Loucy (cell line): ENCODE data around the gene ZNF432.

ENCODE experiments used
- H2AFZ ChIP-seq: fragments of 200-600 bp; sonication (generic); 2 replicates; pipeline ENCODE4 v1.6.0; 2016; ENCODE audit warnings: antibody characterized with exemption, mild to moderate bottlenecking, low read length, moderate library complexity
- H3F3A ChIP-seq: fragments of 200-600 bp; 2 replicates; pipeline ENCODE4 v1.6.0; 2016; ENCODE audit warnings: antibody characterized with exemption, low read depth, mild to moderate bottlenecking
- H3K27me3 ChIP-seq: fragments of 200-600 bp; sonication (generic); 2 replicates; pipeline ENCODE4 v1.6.1; 2014; ENCODE audit warnings: low read length, mild to moderate bottlenecking; ENCODE audit not compliant: insufficient read depth, poor library complexity, severe bottlenecking
- H3K36me3 ChIP-seq: fragments of 200-600 bp; sonication (generic); 2 replicates; pipeline ENCODE4 v1.6.1; 2016; ENCODE audit warnings: low read length; ENCODE audit not compliant: insufficient read depth
- H3K4me1 ChIP-seq: fragments of 200-600 bp; sonication (generic); 2 replicates; pipeline ENCODE4 v1.5.1; 2014; ENCODE audit warnings: low read length, mild to moderate bottlenecking; ENCODE audit not compliant: insufficient read depth, poor library complexity, severe bottlenecking
- H3K4me2 ChIP-seq: fragments of 200-600 bp; sonication (generic); 2 replicates; pipeline ENCODE4 v1.6.0; 2014; ENCODE audit warnings: antibody characterized with exemption, low read length, low read depth, mild to moderate bottlenecking; ENCODE audit not compliant: poor library complexity, severe bottlenecking
- H3K4me3 ChIP-seq: fragments of 200-600 bp; sonication (generic); 2 replicates; pipeline ENCODE4 v1.5.1; 2014; ENCODE audit warnings: low read length, mild to moderate bottlenecking, mixed read lengths; ENCODE audit not compliant: poor library complexity, severe bottlenecking
- H3K79me2 ChIP-seq: fragments of 200-600 bp; sonication (generic); 2 replicates; pipeline ENCODE4 v1.6.1; 2014; ENCODE audit warnings: low read length; ENCODE audit not compliant: insufficient read depth
- H3K9ac ChIP-seq: fragments of 200-600 bp; sonication (generic); 2 replicates; pipeline ENCODE4 v1.6.0; 2014; ENCODE audit warnings: mild to moderate bottlenecking, low read depth, low read length, moderate library complexity; ENCODE audit not compliant: poor library complexity, severe bottlenecking
- H3K9me2 ChIP-seq: fragments of 200-600 bp; sonication (generic); replicated peaks from 2 replicates; pipeline ENCODE4 v1.6.1; 2016; ENCODE audit warnings: low read depth, low read length, mixed read lengths
- H3K9me3 ChIP-seq: fragments of 200-600 bp; sonication (generic); 2 replicates; pipeline ENCODE4 v1.6.1; 2014; ENCODE audit warnings: mild to moderate bottlenecking, antibody characterized with exemption, low read length, low read depth; ENCODE audit not compliant: insufficient read depth
- H4K20me1 ChIP-seq: fragments of 200-600 bp; sonication (generic); 2 replicates; pipeline ENCODE4 v1.6.0; 2014; ENCODE audit warnings: antibody characterized with exemption, low read length, mild to moderate bottlenecking; ENCODE audit not compliant: insufficient read depth, poor library complexity, severe bottlenecking
- CTCF ChIP-seq: fragments of 200-600 bp; sonication (generic); conservative IDR thresholded peaks from 2 replicates; pipeline ENCODE4 v1.5.1; 2014; ENCODE audit warnings: mild to moderate bottlenecking, antibody characterized with exemption, low read length
- EZH2phosphoT487 ChIP-seq: fragments of 200-600 bp; IDR thresholded peaks from 2 replicates; pipeline ENCODE4 v1.6.1; 2018; ENCODE audit warnings: antibody characterized with exemption, mild to moderate bottlenecking, moderate library complexity, borderline replicate concordance

Gene ZNF432

GRCh38 chr19:52094526-52095130, 46.0 kb upstream of the ZNF432 start:
- Histone ChIP-seq H3K9ac (peak overlapping the region; percentile 74), H3K9me3 (peaks cover 14% of the 10 kb centered on the region; the same call in 1 of the 2 replicates), H3F3A (no peaks in the 10 kb centered on the region), H3K4me3 (peak overlapping the region; percentile 78), H3K4me2 (peak overlapping the region; percentile 66), H2AFZ (no peak overlapping the region), H3K79me2 (peaks cover 40% of the 10 kb centered on the region; the same call in 1 of the 2 replicates), H3K4me1 (no peaks in the 10 kb centered on the region), H4K20me1 (no peaks in the 10 kb centered on the region), H3K36me3 (0 out of 2 replicates have a peak, but pooled peaks cover 5% of the 10 kb centered on the region), H3K27me3 (no peaks in the 10 kb centered on the region), H3K9me2 (no peaks in the 10 kb centered on the region)
- TF ChIP-seq EZH2phosphoT487, result no peak
- TF ChIP-seq CTCF, result no peak

- Histone ChIP-seq H3K9ac (no peak overlapping the region), H3K9me2 (no peaks in the 10 kb centered on the region), H2AFZ (no peak overlapping the region), H3F3A (no peaks in the 10 kb centered on the region), H3K36me3 (peaks cover 39% of the 10 kb centered on the region), H3K4me1 (no peaks in the 10 kb centered on the region), H3K79me2 (peaks cover 6% of the 10 kb centered on the region; the same call in 1 of the 2 replicates), H3K27me3 (no peaks in the 10 kb centered on the region), H3K4me2 (no peak overlapping the region), H3K9me3 (peaks cover 15% of the 10 kb centered on the region), H4K20me1 (no peaks in the 10 kb centered on the region), H3K4me3 (no peak overlapping the region)
- TF ChIP-seq CTCF, result no peak
These were observed 37.8 kb upstream of the ZNF432 start for GRCh38 chr19:52086481-52086880.

GRCh38 chr19:52070496-52070895, 21.9 kb upstream of the ZNF432 start:
- no peaks in the 10 kb centered on the region for H3K9me2 ChIP-seq
- H3K79me2 ChIP-seq, result no peaks in the 10 kb centered on the region
- H3K27me3 ChIP-seq, result no peaks in the 10 kb centered on the region
- H3K9me3 ChIP-seq, result peaks cover 34% of the 10 kb centered on the region; the same call in 1 of the 2 replicates
- H3K4me1 ChIP-seq, result no peaks in the 10 kb centered on the region
- no peaks in the 10 kb centered on the region for H4K20me1 ChIP-seq
- H3K4me2 ChIP-seq, result no peak overlapping the region
- H3K9ac ChIP-seq, result no peak overlapping the region
- no peaks in the 10 kb centered on the region for H3F3A ChIP-seq
- no peak overlapping the region for H3K4me3 ChIP-seq
- H3K36me3 ChIP-seq, result peaks cover 62% of the 10 kb centered on the region; the same call in 1 of the 2 replicates
- H2AFZ ChIP-seq, result no peak overlapping the region
- no peak for TF ChIP-seq CTCF
- no peak for TF ChIP-seq EZH2phosphoT487
